K562 (cell line): ENCODE results near the gene SERPING1. TPM values are rescaled to one million over a fixed set of nuclear protein-coding genes. Genes with fewer than 3 reads are reported as not detected.

Experiments used
- ATAC-seq: fragments of 200-7000 bp; cut with Tn5 transposase; 3 replicates; pipeline ENCODE4 v1.9.1; 2020; ENCODE audit warnings: moderate library complexity
- BruUV-seq: library from RNA; stranded (reverse); fragments of 400-500 nt; replicated peaks from 2 replicates; lab custom pipeline; 2021; lab: Mats Ljungman, UMichigan
- CTCF ChIA-PET: fragments of 300-600 bp; formaldehyde crosslinking; extraction: SDS; loops from one replicate; lab custom pipeline; 2021; ENCODE audit warnings: low intra/inter-chr PET ratio; lab: Yijun Ruan, JAX
- POLR2A ChIA-PET: fragments of 300-600, 350-650 bp; sonication (Branson Sonifier 250); formaldehyde crosslinking; extraction: SDS; loops from one replicate; lab custom pipeline; 2021; ENCODE audit warnings: antibody characterized with exemption, inconsistent platforms; lab: Yijun Ruan, JAX
- DNase-seq, 4 experiments: peaks; one replicate each; pipeline versions ENCODE4 v3.0.0 to v3.0.0-alpha.2; 2011 to 2018; ENCODE audit warnings: low spot score in 3 of 4, mixed read lengths in 3 of 4; ENCODE audit errors: extremely low read depth in 1 of 4
- FAIRE-seq: peaks from 2 replicates; lab custom pipeline; 2011; peaks lifted over from hg19 to GRCh38; lab: Jason Lieb, UNC
- H2AFZ ChIP-seq: 2 replicates; pipeline ENCODE4 v1.6.0; 2011; ENCODE audit warnings: low read depth, low read length, control low read depth, inconsistent platforms
- H3K27ac ChIP-seq: fragments of 200-600 bp; 3 replicates; pipeline ENCODE4 v1.8.0; 2011; ENCODE audit warnings: low read depth, mild to moderate bottlenecking, control low read depth, inconsistent platforms, low read length, moderate library complexity, mixed read lengths; ENCODE audit errors: extremely low read depth
- H3K27me3 ChIP-seq, 2 experiments: fragments of 300-600 bp in 1 of 2; 2 replicates in 1 of 2; 3 replicates in 1 of 2; pipeline versions ENCODE4 v1.6.0 to v1.8.0; 2011; ENCODE audit warnings: inconsistent platforms in 2 of 2, low read length in 2 of 2, mild to moderate bottlenecking in 1 of 2, mixed read lengths in 1 of 2, moderate library complexity in 1 of 2; ENCODE audit not compliant: control insufficient read depth in 2 of 2, insufficient read depth in 2 of 2
- H3K36me3 ChIP-seq: fragments of 300-600 bp; 3 replicates; pipeline ENCODE4 v1.8.0; 2011; ENCODE audit warnings: mild to moderate bottlenecking, low read length, inconsistent platforms; ENCODE audit not compliant: control insufficient read depth, insufficient read depth
- H3K4me1 ChIP-seq, 2 experiments: fragments of 200-600 bp in 1 of 2; replicated peaks in 1 of 2; 2 replicates in 1 of 2; 3 replicates in 1 of 2; pipeline versions ENCODE4 v1.5.1 to v1.8.0; 2011; ENCODE audit warnings: inconsistent platforms in 2 of 2, low read length in 2 of 2, mild to moderate bottlenecking in 1 of 2, mixed read lengths in 1 of 2, moderate library complexity in 1 of 2; ENCODE audit not compliant: control insufficient read depth in 2 of 2, insufficient read depth in 2 of 2
- H3K4me2 ChIP-seq: 2 replicates; pipeline ENCODE4 v1.6.1; 2011; ENCODE audit warnings: low read length, control low read depth, inconsistent platforms, mixed read lengths; ENCODE audit not compliant: insufficient read depth
- H3K4me3 ChIP-seq: fragments of 200-600 bp; sonication (generic), shearing (Covaris generic); 2 replicates; pipeline ENCODE4 v1.5.1; 2016; ENCODE audit warnings: control low read depth, inconsistent platforms
- H3K79me2 ChIP-seq: fragments of 200-600 bp; 3 replicates; pipeline ENCODE4 v1.8.0; 2011; ENCODE audit warnings: low read length, inconsistent platforms; ENCODE audit not compliant: control insufficient read depth, insufficient read depth
- H3K9ac ChIP-seq, 2 experiments: 2 replicates each; pipeline versions ENCODE4 v1.6.0 to v1.6.1; 2011; ENCODE audit warnings: low read depth in 2 of 2, low read length in 2 of 2, control low read depth in 1 of 2, inconsistent platforms in 1 of 2, mild to moderate bottlenecking in 1 of 2, mixed read lengths in 1 of 2; ENCODE audit not compliant: insufficient read depth in 1 of 2
- H3K9me1 ChIP-seq: one replicate; pipeline ENCODE4 v1.6.0; 2011; ENCODE audit warnings: inconsistent platforms, mild to moderate bottlenecking, low read length, moderate library complexity; ENCODE audit not compliant: control insufficient read depth, insufficient read depth
- H3K9me3 ChIP-seq: replicated peaks from 2 replicates; pipeline ENCODE4 v1.5.1; 2011; ENCODE audit warnings: low read depth, low read length, inconsistent platforms; ENCODE audit not compliant: control insufficient read depth, insufficient read depth
- H4K20me1 ChIP-seq: replicated peaks from 2 replicates; pipeline ENCODE4 v1.6.1; 2011; ENCODE audit warnings: low read length, inconsistent platforms, mixed read lengths; ENCODE audit not compliant: control insufficient read depth, insufficient read depth
- C11orf30 ChIP-seq: fragments of 450-650 bp; IDR thresholded peaks from 2 replicates; pipeline ENCODE4 v1.6.1; 2016; ENCODE audit warnings: low read depth, mild to moderate bottlenecking
- CC2D1A ChIP-seq: fragments of 450-650 bp; IDR thresholded peaks from 2 replicates; pipeline ENCODE4 v1.6.1; 2017; ENCODE audit warnings: mild to moderate bottlenecking
- ILF3 ChIP-seq: fragments of 450-650 bp; IDR thresholded peaks from 2 replicates; pipeline ENCODE4 v1.6.1; 2018; ENCODE audit warnings: antibody characterized with exemption, mild to moderate bottlenecking, moderate library complexity, borderline replicate concordance
- KAT2B ChIP-seq: IDR thresholded peaks from one replicate; pipeline ENCODE4 v1.6.1; 2012; ENCODE audit warnings: low read depth, mild to moderate bottlenecking, control low read depth, inconsistent platforms, low read length, moderate library complexity
- POLR3A ChIP-seq: IDR thresholded peaks from 2 replicates; pipeline ENCODE4 v1.6.1; 2011; ENCODE audit warnings: borderline replicate concordance, mild to moderate bottlenecking, moderate library complexity; ENCODE audit not compliant: insufficient read length, insufficient read depth; ENCODE audit errors: extremely low read depth
- TAL1 ChIP-seq: fragments of 450-650 bp; IDR thresholded peaks from 2 replicates; pipeline ENCODE4 v1.6.1; 2016; ENCODE audit warnings: mild to moderate bottlenecking
- ZNF146 ChIP-seq: IDR thresholded peaks from one replicate; pipeline ENCODE4 v1.6.1; 2018; ENCODE audit warnings: missing compliant biosample characterization; ENCODE audit not compliant: unreplicated experiment
- ZNF282 ChIP-seq: sonication (generic); formaldehyde crosslinking; IDR thresholded peaks from 2 replicates; pipeline ENCODE4 v1.8.1; 2023; ENCODE audit warnings: missing genetic modification reagents
- ZNF830 ChIP-seq: fragments of 250-450 bp; sonication (Bioruptor Pico); IDR thresholded peaks from 2 replicates; pipeline ENCODE4 v1.5.0; 2021; ENCODE audit warnings: mild to moderate bottlenecking
- WGBS: fragments of 100-300 bp; shearing (Covaris generic); methylation state at CpG from one replicate; pipeline ENCODE4 v1.1.6; 2016; ENCODE audit warnings: low coverage, mixed read lengths; ENCODE audit not compliant: insufficient coverage; ENCODE audit errors: missing lambda C conversion rate; 5-methylcytosine and 5-hydroxymethylcytosine counted together
- in situ Hi-C: fragments of 300-500 bp; cut with MboI; formaldehyde crosslinking; loops from 4 replicates; pipeline ENCODE4 v1.15.0; 2018; ENCODE audit warnings: inconsistent platforms, mixed read lengths
- intact Hi-C: fragments of 100-400 bp; cut with micrococcal nuclease; formaldehyde crosslinking; loops from 2 replicates; pipeline ENCODE4 v1.14.2; 2022
- polyA plus RNA-seq, 8 experiments: library from polyadenylated mRNA; depleted of rRNA in 4 of 8; stranded (reverse) in 5 of 8; unstranded in 3 of 8; fragments of >200 nt; fragmentation: Nextera tagmentation in 2 of 8; fragmentation: Illumina TruSeq in 1 of 8; extraction: Ambion mirVana in 2 of 8; extraction: Trizol in 1 of 8; gene quantifications; 2 replicates each; pipeline versions ENCODE4 v1.2.1 to v1.2.3, GENCODE V29; 2011 to 2014; ENCODE audit warnings: inconsistent platforms in 1 of 8, missing spikeins in 1 of 8
- total RNA-seq, 7 experiments: library from RNA; depleted of rRNA in 6 of 7; stranded (reverse); fragments of >200 nt in 6 of 7; fragmentation: Illumina TruSeq in 2 of 7; extraction: Trizol in 2 of 7; gene quantifications; 2 replicates each; pipeline versions ENCODE4 v1.2.1 to v1.2.3, GENCODE V29; 2011 to 2021; ENCODE audit warnings: low replicate concordance in 1 of 7
- TF ChIP-seq, protein P1 (sequence below): fragments of 450-650 bp; IDR thresholded peaks from 2 replicates; pipeline ENCODE4 v1.7.1; 2018; ENCODE audit warnings: mild to moderate bottlenecking, low read depth; ENCODE audit not compliant: partially characterized antibody
- TF ChIP-seq, protein P2 (sequence below), 2 experiments: fragments of 450-650 bp in 1 of 2; sonication (generic) in 1 of 2; formaldehyde crosslinking; conservative IDR thresholded peaks; 2 replicates each; pipeline versions ENCODE4 v1.4.0 to v1.8.1; 2020 to 2022; ENCODE audit warnings: mild to moderate bottlenecking in 1 of 2, missing genetic modification reagents in 1 of 2
- TF ChIP-seq, protein P3 (sequence below): IDR thresholded peaks from 2 replicates; pipeline ENCODE4 v1.6.1; 2016; ENCODE audit warnings: missing genetic modification characterization, missing compliant biosample characterization
- TF ChIP-seq, protein P4 (sequence below): fragments of 150-350 bp; conservative IDR thresholded peaks from 2 replicates; pipeline ENCODE4 v1.6.1; 2014; ENCODE audit warnings: low read length

SERPING1 gene
- total and polyA plus RNA-seq, 9 of the 15 experiments (the other 6 are each of a cell fraction or from before 2014, with no cell fraction given), result 0.10 to 1.00 (median 0.21) TPM; not detected in 2

DNA sequence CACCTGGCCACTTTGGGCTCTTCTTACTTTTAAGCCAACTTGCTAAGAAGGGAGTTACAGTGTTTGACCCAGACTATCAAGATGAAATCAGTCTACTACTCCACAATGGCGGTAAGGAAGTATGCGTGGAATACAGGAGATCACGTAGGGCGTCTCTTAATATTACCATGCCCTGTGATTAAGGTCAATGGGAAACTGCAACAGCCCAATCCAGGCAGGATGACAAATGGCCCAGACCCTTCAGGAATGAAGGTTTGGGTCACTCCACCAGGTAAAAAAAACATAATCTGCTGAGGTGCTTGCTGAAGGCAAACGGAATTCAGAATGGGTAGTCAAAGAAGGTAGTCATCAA, 53.2 kb downstream of the SERPING1 start (continued):
- TF ChIP-seq, protein P1, sequence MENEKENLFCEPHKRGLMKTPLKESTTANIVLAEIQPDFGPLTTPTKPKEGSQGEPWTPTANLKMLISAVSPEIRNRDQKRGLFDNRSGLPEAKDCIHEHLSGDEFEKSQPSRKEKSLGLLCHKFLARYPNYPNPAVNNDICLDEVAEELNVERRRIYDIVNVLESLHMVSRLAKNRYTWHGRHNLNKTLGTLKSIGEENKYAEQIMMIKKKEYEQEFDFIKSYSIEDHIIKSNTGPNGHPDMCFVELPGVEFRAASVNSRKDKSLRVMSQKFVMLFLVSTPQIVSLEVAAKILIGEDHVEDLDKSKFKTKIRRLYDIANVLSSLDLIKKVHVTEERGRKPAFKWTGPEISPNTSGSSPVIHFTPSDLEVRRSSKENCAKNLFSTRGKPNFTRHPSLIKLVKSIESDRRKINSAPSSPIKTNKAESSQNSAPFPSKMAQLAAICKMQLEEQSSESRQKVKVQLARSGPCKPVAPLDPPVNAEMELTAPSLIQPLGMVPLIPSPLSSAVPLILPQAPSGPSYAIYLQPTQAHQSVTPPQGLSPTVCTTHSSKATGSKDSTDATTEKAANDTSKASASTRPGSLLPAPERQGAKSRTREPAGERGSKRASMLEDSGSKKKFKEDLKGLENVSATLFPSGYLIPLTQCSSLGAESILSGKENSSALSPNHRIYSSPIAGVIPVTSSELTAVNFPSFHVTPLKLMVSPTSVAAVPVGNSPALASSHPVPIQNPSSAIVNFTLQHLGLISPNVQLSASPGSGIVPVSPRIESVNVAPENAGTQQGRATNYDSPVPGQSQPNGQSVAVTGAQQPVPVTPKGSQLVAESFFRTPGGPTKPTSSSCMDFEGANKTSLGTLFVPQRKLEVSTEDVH, result no peak
- TF ChIP-seq C11orf30, result no peak
- no peak for TF ChIP-seq ZNF830 (CRISPR knock-in tag)
- TF ChIP-seq, protein P2, sequence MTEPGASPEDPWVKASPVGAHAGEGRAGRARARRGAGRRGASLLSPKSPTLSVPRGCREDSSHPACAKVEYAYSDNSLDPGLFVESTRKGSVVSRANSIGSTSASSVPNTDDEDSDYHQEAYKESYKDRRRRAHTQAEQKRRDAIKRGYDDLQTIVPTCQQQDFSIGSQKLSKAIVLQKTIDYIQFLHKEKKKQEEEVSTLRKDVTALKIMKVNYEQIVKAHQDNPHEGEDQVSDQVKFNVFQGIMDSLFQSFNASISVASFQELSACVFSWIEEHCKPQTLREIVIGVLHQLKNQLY (CRISPR knock-in tag; conservative IDR thresholded peaks at IDR 0.05), result no peak
- no peak for TF ChIP-seq ZNF282 (CRISPR knock-in tag)
- TF ChIP-seq ZNF146, result no peak
- TF ChIP-seq, all 486 proteins: peak for 0

DNA sequence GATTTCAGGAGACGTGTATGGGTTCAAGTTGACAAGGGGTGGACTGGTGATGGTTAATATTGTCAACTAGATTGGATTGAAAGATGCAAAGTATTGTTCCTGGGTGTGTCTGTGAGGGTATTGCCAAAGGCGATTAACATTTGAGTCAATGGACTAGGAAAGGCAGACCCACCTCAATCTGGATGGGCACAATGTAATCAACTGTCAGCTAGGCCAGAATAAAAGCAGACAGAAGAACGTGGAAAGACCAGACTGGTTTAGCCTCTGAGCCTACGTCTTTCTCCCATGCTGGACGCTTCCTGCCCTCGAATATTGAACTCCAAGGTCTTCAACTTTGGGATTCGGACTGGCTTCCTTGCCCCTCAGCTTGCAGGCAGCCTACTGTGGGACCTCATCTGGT, 53.9 kb downstream of the SERPING1 start:
- ATAC-seq (no peak), FAIRE-seq (no peak), DNase-seq (no peak)
- Histone ChIP-seq H3K79me2 (no peaks in the 10 kb centered on the region), H3K9me3 (no peaks in the 10 kb centered on the region), H4K20me1 (no peaks in the 10 kb centered on the region; the same call in 1 of the 2 replicates), H3K9me1 (no peaks in the 10 kb centered on the region), H3K36me3 (no peaks in the 10 kb centered on the region), H3K4me1 (peaks cover 36 to 38% of the 10 kb centered on the region in 2 experiments), H3K4me2 (no peak overlapping the region), H2AFZ (no peak overlapping the region), H3K9ac (no peak overlapping the region), H3K4me3 (no peak overlapping the region), H3K27me3 (peaks cover 0 to 11% of the 10 kb centered on the region in 2 experiments; a peak in 2 of 5 replicates), H3K27ac (no peak overlapping the region)
- ChIA-PET POLR2A (no interaction called here), CTCF (interaction anchor here (0.6 kb wide), 1 partner anchor 16 kb away, joined by 7 read pairs; no protein-coding TSS in a partner anchor)
- intact Hi-C loops, result no loop called here
- no TSS peak for BruUV-seq
- WGBS, result 71% methylated on average over 7 of the region's 7 CpGs
- in situ Hi-C loops, result loop anchor here (25.0 kb wide), 1 partner anchor 861 kb away; the partner anchor contains the start of gene OR5B21
- TF ChIP-seq, protein P3, sequence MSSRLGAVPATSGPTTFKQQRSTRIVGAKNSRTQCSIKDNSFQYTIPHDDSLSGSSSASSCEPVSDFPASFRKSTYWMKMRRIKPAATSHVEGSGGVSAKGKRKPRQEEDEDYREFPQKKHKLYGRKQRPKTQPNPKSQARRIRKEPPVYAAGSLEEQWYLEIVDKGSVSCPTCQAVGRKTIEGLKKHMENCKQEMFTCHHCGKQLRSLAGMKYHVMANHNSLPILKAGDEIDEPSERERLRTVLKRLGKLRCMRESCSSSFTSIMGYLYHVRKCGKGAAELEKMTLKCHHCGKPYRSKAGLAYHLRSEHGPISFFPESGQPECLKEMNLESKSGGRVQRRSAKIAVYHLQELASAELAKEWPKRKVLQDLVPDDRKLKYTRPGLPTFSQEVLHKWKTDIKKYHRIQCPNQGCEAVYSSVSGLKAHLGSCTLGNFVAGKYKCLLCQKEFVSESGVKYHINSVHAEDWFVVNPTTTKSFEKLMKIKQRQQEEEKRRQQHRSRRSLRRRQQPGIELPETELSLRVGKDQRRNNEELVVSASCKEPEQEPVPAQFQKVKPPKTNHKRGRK (tag), result no peak
- TF ChIP-seq CC2D1A (no peak), TAL1 (no peak), KAT2B (no peak), ILF3 (no peak), POLR3A (no peak)
- TF ChIP-seq, protein P4, sequence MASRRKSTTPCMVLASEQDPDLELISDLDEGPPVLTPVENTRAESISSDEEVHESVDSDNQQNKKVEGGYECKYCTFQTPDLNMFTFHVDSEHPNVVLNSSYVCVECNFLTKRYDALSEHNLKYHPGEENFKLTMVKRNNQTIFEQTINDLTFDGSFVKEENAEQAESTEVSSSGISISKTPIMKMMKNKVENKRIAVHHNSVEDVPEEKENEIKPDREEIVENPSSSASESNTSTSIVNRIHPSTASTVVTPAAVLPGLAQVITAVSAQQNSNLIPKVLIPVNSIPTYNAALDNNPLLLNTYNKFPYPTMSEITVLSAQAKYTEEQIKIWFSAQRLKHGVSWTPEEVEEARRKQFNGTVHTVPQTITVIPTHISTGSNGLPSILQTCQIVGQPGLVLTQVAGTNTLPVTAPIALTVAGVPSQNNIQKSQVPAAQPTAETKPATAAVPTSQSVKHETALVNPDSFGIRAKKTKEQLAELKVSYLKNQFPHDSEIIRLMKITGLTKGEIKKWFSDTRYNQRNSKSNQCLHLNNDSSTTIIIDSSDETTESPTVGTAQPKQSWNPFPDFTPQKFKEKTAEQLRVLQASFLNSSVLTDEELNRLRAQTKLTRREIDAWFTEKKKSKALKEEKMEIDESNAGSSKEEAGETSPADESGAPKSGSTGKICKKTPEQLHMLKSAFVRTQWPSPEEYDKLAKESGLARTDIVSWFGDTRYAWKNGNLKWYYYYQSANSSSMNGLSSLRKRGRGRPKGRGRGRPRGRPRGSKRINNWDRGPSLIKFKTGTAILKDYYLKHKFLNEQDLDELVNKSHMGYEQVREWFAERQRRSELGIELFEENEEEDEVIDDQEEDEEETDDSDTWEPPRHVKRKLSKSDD, result no peak
